GM19438 (cell line): Measurements from ENCODE around the gene CYLD.

Experiments used
- ATAC-seq: cut with Tn5 transposase; IDR thresholded peaks from one replicate; pipeline ENCODE4 v1.9.1; 2021; ENCODE audit warnings: low read depth; ENCODE audit not compliant: unreplicated experiment

CYLD gene

GRCh38 chr16:50814052-50814451, 72.2 kb downstream of the CYLD start:
- no peak for ATAC-seq

- no peak for ATAC-seq
Measured at GRCh38 chr16:50814541-50814940, 72.7 kb downstream of the CYLD start.

- no peak for ATAC-seq
Measured at GRCh38 chr16:50815382-50815781, 73.5 kb downstream of the CYLD start.

GRCh38 chr16:50816901-50817555, 75.1 kb downstream of the CYLD start:
- ATAC-seq = no peak

- no peak for ATAC-seq
Measured at GRCh38 chr16:50818380-50818779, 76.5 kb downstream of the CYLD start.

- ATAC-seq = no peak
Measured at GRCh38 chr16:50819706-50820105, 77.8 kb downstream of the CYLD start.

GRCh38 chr16:50820225-50820624, 78.3 kb downstream of the CYLD start:
- no peak for ATAC-seq

- no peak for ATAC-seq
Measured at GRCh38 chr16:50821586-50821985, 79.7 kb downstream of the CYLD start.

GRCh38 chr16:50822671-50823070, 80.8 kb downstream of the CYLD start:
- no peak for ATAC-seq

GRCh38 chr16:50826797-50827316, 85.0 kb downstream of the CYLD start:
- ATAC-seq = no peak

- no peak for ATAC-seq
Measured at GRCh38 chr16:50828164-50828702, 86.3 kb downstream of the CYLD start.

- ATAC-seq = no peak
Measured at GRCh38 chr16:50830698-50831097, 88.8 kb downstream of the CYLD start.

- no peak for ATAC-seq
Measured at GRCh38 chr16:50831751-50832150, 89.9 kb downstream of the CYLD start.

GRCh38 chr16:50833929-50834328, 92.0 kb downstream of the CYLD start:
- ATAC-seq = no peak

- ATAC-seq = no peak
Measured at GRCh38 chr16:50834701-50835100, 92.8 kb downstream of the CYLD start.

GRCh38 chr16:50835358-50836060, 93.6 kb downstream of the CYLD start:
- ATAC-seq = no peak

- no peak for ATAC-seq
Measured at GRCh38 chr16:50836121-50836621, 94.3 kb downstream of the CYLD start.

GRCh38 chr16:50837324-50837723, 95.4 kb downstream of the CYLD start:
- ATAC-seq = no peak

- ATAC-seq = no peak
Measured at GRCh38 chr16:50838165-50838564, 96.3 kb downstream of the CYLD start.

GRCh38 chr16:50838885-50839284, 97.0 kb downstream of the CYLD start:
- no peak for ATAC-seq

GRCh38 chr16:50839356-50839755, 97.5 kb downstream of the CYLD start:
- ATAC-seq = no peak
